Karpas-422 (cell line): ENCODE results near the gene GBA2. TPM values are rescaled to one million over a fixed set of nuclear protein-coding genes. Genes with fewer than 3 reads are reported as not detected.

ENCODE experiments used
- DNase-seq: peaks from one replicate; pipeline ENCODE4 v3.0.0-alpha.2; 2015
- H2AFZ ChIP-seq: fragments of 200-600 bp; sonication (generic); 2 replicates; pipeline ENCODE4 v1.6.1; 2014; ENCODE audit warnings: antibody characterized with exemption, low read length, mixed read lengths
- H3K27ac ChIP-seq: fragments of 200-600 bp; sonication (generic); 2 replicates; pipeline ENCODE4 v1.5.1; 2014; ENCODE audit warnings: mild to moderate bottlenecking, low read length, moderate library complexity
- H3K27me3 ChIP-seq: fragments of 200-600 bp; sonication (generic); 2 replicates; pipeline ENCODE4 v1.6.1; 2014; ENCODE audit warnings: low read length, mixed read lengths
- H3K36me3 ChIP-seq: fragments of 200-600 bp; sonication (generic); 2 replicates; pipeline ENCODE4 v1.6.1; 2014; ENCODE audit warnings: low read length, mixed read lengths; ENCODE audit not compliant: insufficient read depth
- H3K4me1 ChIP-seq: fragments of 200-600 bp; sonication (generic); 2 replicates; pipeline ENCODE4 v1.6.1; 2014; ENCODE audit warnings: mild to moderate bottlenecking, low read length, mixed read lengths
- H3K4me2 ChIP-seq: fragments of 200-600 bp; sonication (generic); 2 replicates; pipeline ENCODE4 v1.6.1; 2014; ENCODE audit warnings: low read length, low read depth, mild to moderate bottlenecking; ENCODE audit not compliant: poor library complexity, severe bottlenecking
- H3K4me3 ChIP-seq: fragments of 200-600 bp; sonication (generic); 2 replicates; pipeline ENCODE4 v1.5.1; 2014; ENCODE audit warnings: mild to moderate bottlenecking, antibody characterized with exemption, low read length, mixed read lengths
- H3K79me2 ChIP-seq: fragments of 200-600 bp; sonication (generic); 2 replicates; pipeline ENCODE4 v1.6.1; 2014; ENCODE audit warnings: mild to moderate bottlenecking, low read length, mixed read lengths
- H3K9ac ChIP-seq: fragments of 200-600 bp; sonication (generic); 2 replicates; pipeline ENCODE4 v1.6.0; 2014; ENCODE audit warnings: low read length
- H3K9me2 ChIP-seq: fragments of 200-600 bp; sonication (generic), shearing (Covaris generic); replicated peaks from 2 replicates; pipeline ENCODE4 v1.6.0; 2014; ENCODE audit warnings: mild to moderate bottlenecking, low read length, moderate library complexity; ENCODE audit not compliant: insufficient read depth
- H3K9me3 ChIP-seq: fragments of 300-700, 200-600 bp; sonication (generic); 2 replicates; pipeline ENCODE4 v1.6.1; 2014; ENCODE audit warnings: low read length, mixed read lengths
- H4K20me1 ChIP-seq: fragments of 200-600 bp; sonication (generic); 2 replicates; pipeline ENCODE4 v1.6.1; 2014; ENCODE audit warnings: mild to moderate bottlenecking, antibody characterized with exemption, low read length, low read depth; ENCODE audit not compliant: insufficient read depth
- total RNA-seq: library from RNA; depleted of rRNA; stranded (reverse); fragments of >200 nt; shearing (Covaris generic); gene quantifications from 2 replicates; pipeline ENCODE4 v1.2.3, GENCODE V29; 2014; ENCODE audit warnings: low replicate concordance

Gene GBA2
- total RNA-seq, 1 experiment from 2014 or later, result 54.9 TPM

GRCh38 chr9:35714579-35715252, 34.3 kb downstream of the GBA2 start:
- no peaks in the 10 kb centered on the region for H3K79me2 ChIP-seq
- no peak overlapping the region for H3K27ac ChIP-seq
- H3K9me2 ChIP-seq, result no peaks in the 10 kb centered on the region
- H2AFZ ChIP-seq, result no peak overlapping the region
- DNase-seq, result no peak
- H3K9me3 ChIP-seq, result no peaks in the 10 kb centered on the region
- no peak overlapping the region for H3K4me2 ChIP-seq
- H4K20me1 ChIP-seq, result no peaks in the 10 kb centered on the region
- H3K4me3 ChIP-seq, result no peak overlapping the region
- no peaks in the 10 kb centered on the region for H3K27me3 ChIP-seq
- peaks cover 39% of the 10 kb centered on the region for H3K36me3 ChIP-seq
- no peak overlapping the region for H3K9ac ChIP-seq
- no peaks in the 10 kb centered on the region for H3K4me1 ChIP-seq

GRCh38 chr9:35714123-35714522, 34.9 kb downstream of the GBA2 start:
- Histone ChIP-seq H2AFZ (no peak overlapping the region), H3K36me3 (peaks cover 35% of the 10 kb centered on the region), H3K27ac (no peak overlapping the region), H4K20me1 (no peaks in the 10 kb centered on the region), H3K4me2 (no peak overlapping the region), H3K79me2 (no peaks in the 10 kb centered on the region), H3K9me2 (no peaks in the 10 kb centered on the region), H3K4me1 (no peaks in the 10 kb centered on the region), H3K9me3 (no peaks in the 10 kb centered on the region), H3K9ac (no peak overlapping the region), H3K27me3 (no peaks in the 10 kb centered on the region), H3K4me3 (no peak overlapping the region)
- DNase-seq, result no peak

- DNase-seq, result no peak
- no peak overlapping the region for H3K9ac ChIP-seq
- no peak overlapping the region for H3K27ac ChIP-seq
- no peaks in the 10 kb centered on the region for H3K4me1 ChIP-seq
- no peaks in the 10 kb centered on the region for H3K79me2 ChIP-seq
- H3K27me3 ChIP-seq, result no peaks in the 10 kb centered on the region
- H4K20me1 ChIP-seq, result no peaks in the 10 kb centered on the region
- H3K36me3 ChIP-seq, result peaks cover 35% of the 10 kb centered on the region
- H3K9me3 ChIP-seq, result no peaks in the 10 kb centered on the region
- no peak overlapping the region for H2AFZ ChIP-seq
- H3K4me2 ChIP-seq, result no peak overlapping the region
- H3K4me3 ChIP-seq, result no peak overlapping the region
- no peaks in the 10 kb centered on the region for H3K9me2 ChIP-seq
Observed at GRCh38 chr9:35713578-35713977, 35.5 kb downstream of the GBA2 start.

- Histone ChIP-seq H2AFZ (no peak overlapping the region), H3K9ac (no peak overlapping the region), H3K27me3 (no peaks in the 10 kb centered on the region), H4K20me1 (no peaks in the 10 kb centered on the region), H3K4me2 (no peak overlapping the region), H3K4me3 (no peak overlapping the region), H3K4me1 (no peaks in the 10 kb centered on the region), H3K9me2 (no peaks in the 10 kb centered on the region), H3K27ac (no peak overlapping the region), H3K36me3 (peaks cover 40% of the 10 kb centered on the region), H3K9me3 (no peaks in the 10 kb centered on the region), H3K79me2 (no peaks in the 10 kb centered on the region)
- DNase-seq, result no peak
Observed at GRCh38 chr9:35712762-35713400, 36.1 kb downstream of the GBA2 start.

- H3K9ac ChIP-seq, result no peak overlapping the region
- no peaks in the 10 kb centered on the region for H3K4me1 ChIP-seq
- no peak overlapping the region for H2AFZ ChIP-seq
- H3K9me2 ChIP-seq, result no peaks in the 10 kb centered on the region
- no peak overlapping the region for H3K27ac ChIP-seq
- H3K27me3 ChIP-seq, result no peaks in the 10 kb centered on the region
- H3K36me3 ChIP-seq, result peaks cover 47% of the 10 kb centered on the region
- H3K9me3 ChIP-seq, result no peaks in the 10 kb centered on the region
- H3K79me2 ChIP-seq, result no peaks in the 10 kb centered on the region
- no peaks in the 10 kb centered on the region for H4K20me1 ChIP-seq
- no peak overlapping the region for H3K4me2 ChIP-seq
- no peak overlapping the region for H3K4me3 ChIP-seq
- no peak for DNase-seq
Observed at GRCh38 chr9:35711501-35712428, 37.3 kb downstream of the GBA2 start.

- Histone ChIP-seq H3K9me2 (no peaks in the 10 kb centered on the region), H3K4me1 (no peaks in the 10 kb centered on the region), H3K4me2 (no peak overlapping the region), H3K79me2 (no peaks in the 10 kb centered on the region), H4K20me1 (no peaks in the 10 kb centered on the region), H2AFZ (no peak overlapping the region), H3K9ac (no peak overlapping the region), H3K27me3 (no peaks in the 10 kb centered on the region), H3K9me3 (no peaks in the 10 kb centered on the region), H3K36me3 (peaks cover 45% of the 10 kb centered on the region), H3K4me3 (no peak overlapping the region), H3K27ac (no peak overlapping the region)
- no peak for DNase-seq
Observed at GRCh38 chr9:35710818-35711500, 38.1 kb downstream of the GBA2 start.

- Histone ChIP-seq H3K4me1 (no peaks in the 10 kb centered on the region), H3K27ac (no peak overlapping the region), H3K79me2 (no peaks in the 10 kb centered on the region), H3K9ac (no peak overlapping the region), H3K9me2 (no peaks in the 10 kb centered on the region), H2AFZ (no peak overlapping the region), H3K36me3 (peaks cover 46% of the 10 kb centered on the region), H3K9me3 (no peaks in the 10 kb centered on the region), H3K27me3 (no peaks in the 10 kb centered on the region), H3K4me2 (no peak overlapping the region), H3K4me3 (no peak overlapping the region), H4K20me1 (no peaks in the 10 kb centered on the region)
- no peak for DNase-seq
Observed at GRCh38 chr9:35708146-35708545, 40.9 kb downstream of the GBA2 start.

- H4K20me1 ChIP-seq, result no peaks in the 10 kb centered on the region
- no peak overlapping the region for H3K4me3 ChIP-seq
- H3K79me2 ChIP-seq, result no peaks in the 10 kb centered on the region
- H3K9me2 ChIP-seq, result no peaks in the 10 kb centered on the region
- no peaks in the 10 kb centered on the region for H3K9me3 ChIP-seq
- H3K27ac ChIP-seq, result no peak overlapping the region
- no peak overlapping the region for H3K4me2 ChIP-seq
- no peaks in the 10 kb centered on the region for H3K4me1 ChIP-seq
- no peak overlapping the region for H3K9ac ChIP-seq
- no peak overlapping the region for H2AFZ ChIP-seq
- H3K27me3 ChIP-seq, result no peaks in the 10 kb centered on the region
- DNase-seq, result no peak
- peaks cover 44% of the 10 kb centered on the region for H3K36me3 ChIP-seq
Observed at GRCh38 chr9:35706951-35707350, 42.1 kb downstream of the GBA2 start.
